K562 (cell line): ENCODE data around the gene LRRC51. TPM values are rescaled to one million over a fixed set of nuclear protein-coding genes. Genes with fewer than 3 reads are reported as not detected.

Experiments
- ATAC-seq: fragments of 200-7000 bp; cut with Tn5 transposase; 3 replicates; pipeline ENCODE4 v1.9.1; 2020; ENCODE audit warnings: moderate library complexity
- BruUV-seq: library from RNA; stranded (reverse); fragments of 400-500 nt; replicated peaks from 2 replicates; lab custom pipeline; 2021; lab: Mats Ljungman, UMichigan
- CTCF ChIA-PET: fragments of 300-600 bp; formaldehyde crosslinking; extraction: SDS; loops from one replicate; lab custom pipeline; 2021; ENCODE audit warnings: low intra/inter-chr PET ratio; lab: Yijun Ruan, JAX
- POLR2A ChIA-PET: fragments of 300-600, 350-650 bp; sonication (Branson Sonifier 250); formaldehyde crosslinking; extraction: SDS; loops from one replicate; lab custom pipeline; 2021; ENCODE audit warnings: antibody characterized with exemption, inconsistent platforms; lab: Yijun Ruan, JAX
- DNase-seq, 4 experiments: peaks; one replicate each; pipeline versions ENCODE4 v3.0.0 to v3.0.0-alpha.2; 2011 to 2018; ENCODE audit warnings: low spot score in 3 of 4, mixed read lengths in 3 of 4; ENCODE audit errors: extremely low read depth in 1 of 4
- FAIRE-seq: peaks from 2 replicates; lab custom pipeline; 2011; peaks lifted over from hg19 to GRCh38; lab: Jason Lieb, UNC
- H2AFZ ChIP-seq: 2 replicates; pipeline ENCODE4 v1.6.0; 2011; ENCODE audit warnings: low read depth, low read length, control low read depth, inconsistent platforms
- H3K27ac ChIP-seq: fragments of 200-600 bp; 3 replicates; pipeline ENCODE4 v1.8.0; 2011; ENCODE audit warnings: low read depth, mild to moderate bottlenecking, control low read depth, inconsistent platforms, low read length, moderate library complexity, mixed read lengths; ENCODE audit errors: extremely low read depth
- H3K27me3 ChIP-seq, 2 experiments: fragments of 300-600 bp in 1 of 2; 2 replicates in 1 of 2; 3 replicates in 1 of 2; pipeline versions ENCODE4 v1.6.0 to v1.8.0; 2011; ENCODE audit warnings: inconsistent platforms in 2 of 2, low read length in 2 of 2, mild to moderate bottlenecking in 1 of 2, mixed read lengths in 1 of 2, moderate library complexity in 1 of 2; ENCODE audit not compliant: control insufficient read depth in 2 of 2, insufficient read depth in 2 of 2
- H3K36me3 ChIP-seq: fragments of 300-600 bp; 3 replicates; pipeline ENCODE4 v1.8.0; 2011; ENCODE audit warnings: mild to moderate bottlenecking, low read length, inconsistent platforms; ENCODE audit not compliant: control insufficient read depth, insufficient read depth
- H3K4me1 ChIP-seq, 2 experiments: fragments of 200-600 bp in 1 of 2; replicated peaks in 1 of 2; 2 replicates in 1 of 2; 3 replicates in 1 of 2; pipeline versions ENCODE4 v1.5.1 to v1.8.0; 2011; ENCODE audit warnings: inconsistent platforms in 2 of 2, low read length in 2 of 2, mild to moderate bottlenecking in 1 of 2, mixed read lengths in 1 of 2, moderate library complexity in 1 of 2; ENCODE audit not compliant: control insufficient read depth in 2 of 2, insufficient read depth in 2 of 2
- H3K4me2 ChIP-seq: 2 replicates; pipeline ENCODE4 v1.6.1; 2011; ENCODE audit warnings: low read length, control low read depth, inconsistent platforms, mixed read lengths; ENCODE audit not compliant: insufficient read depth
- H3K4me3 ChIP-seq: fragments of 200-600 bp; sonication (generic), shearing (Covaris generic); 2 replicates; pipeline ENCODE4 v1.5.1; 2016; ENCODE audit warnings: control low read depth, inconsistent platforms
- H3K79me2 ChIP-seq: fragments of 200-600 bp; 3 replicates; pipeline ENCODE4 v1.8.0; 2011; ENCODE audit warnings: low read length, inconsistent platforms; ENCODE audit not compliant: control insufficient read depth, insufficient read depth
- H3K9ac ChIP-seq, 2 experiments: 2 replicates each; pipeline versions ENCODE4 v1.6.0 to v1.6.1; 2011; ENCODE audit warnings: low read depth in 2 of 2, low read length in 2 of 2, control low read depth in 1 of 2, inconsistent platforms in 1 of 2, mild to moderate bottlenecking in 1 of 2, mixed read lengths in 1 of 2; ENCODE audit not compliant: insufficient read depth in 1 of 2
- H3K9me1 ChIP-seq: one replicate; pipeline ENCODE4 v1.6.0; 2011; ENCODE audit warnings: inconsistent platforms, mild to moderate bottlenecking, low read length, moderate library complexity; ENCODE audit not compliant: control insufficient read depth, insufficient read depth
- H3K9me3 ChIP-seq: replicated peaks from 2 replicates; pipeline ENCODE4 v1.5.1; 2011; ENCODE audit warnings: low read depth, low read length, inconsistent platforms; ENCODE audit not compliant: control insufficient read depth, insufficient read depth
- H4K20me1 ChIP-seq: replicated peaks from 2 replicates; pipeline ENCODE4 v1.6.1; 2011; ENCODE audit warnings: low read length, inconsistent platforms, mixed read lengths; ENCODE audit not compliant: control insufficient read depth, insufficient read depth
- FOXP1 ChIP-seq: sonication (generic); formaldehyde crosslinking; IDR thresholded peaks from 2 replicates; pipeline ENCODE4 v1.8.0; 2022; ENCODE audit warnings: mild to moderate bottlenecking, missing genetic modification reagents
- GATA2 ChIP-seq: sonication (generic); formaldehyde crosslinking; IDR thresholded peaks from 2 replicates; pipeline ENCODE4 v1.4.0; 2020; ENCODE audit warnings: mild to moderate bottlenecking, missing genetic modification reagents
- HMG20B ChIP-seq: fragments of 250-450 bp; sonication (Bioruptor Pico); IDR thresholded peaks from 2 replicates; pipeline ENCODE4 v1.5.0; 2021; ENCODE audit warnings: mild to moderate bottlenecking
- HNRNPK ChIP-seq: fragments of 200-400 bp; formaldehyde crosslinking; IDR thresholded peaks from one replicate; pipeline ENCODE4 v1.6.1; 2018; ENCODE audit warnings: mild to moderate bottlenecking, low read depth, low read length; ENCODE audit not compliant: poor library complexity, severe bottlenecking
- KDM5B ChIP-seq: fragments of 200-600 bp; sonication (generic); IDR thresholded peaks from 2 replicates; pipeline ENCODE4 v1.6.1; 2012; ENCODE audit warnings: low read depth, mild to moderate bottlenecking, moderate library complexity, low read length, control low read depth, inconsistent platforms; ENCODE audit not compliant: insufficient replicate concordance
- MCM7 ChIP-seq, 2 experiments: fragments of 450-650 bp; IDR thresholded peaks; 2 replicates each; pipeline ENCODE4 v1.6.1; 2016 to 2018
- MEF2D ChIP-seq: conservative IDR thresholded peaks from 2 replicates; pipeline ENCODE4 v1.6.1; 2016; ENCODE audit warnings: low read depth, missing genetic modification characterization, missing compliant biosample characterization
- POLR3A ChIP-seq: IDR thresholded peaks from 2 replicates; pipeline ENCODE4 v1.6.1; 2011; ENCODE audit warnings: borderline replicate concordance, mild to moderate bottlenecking, moderate library complexity; ENCODE audit not compliant: insufficient read length, insufficient read depth; ENCODE audit errors: extremely low read depth
- PYGO2 ChIP-seq: fragments of 450-650 bp; IDR thresholded peaks from 2 replicates; pipeline ENCODE4 v1.6.1; 2016; ENCODE audit warnings: mild to moderate bottlenecking, missing genetic modification characterization, moderate library complexity, missing compliant biosample characterization
- RBFOX2 ChIP-seq: fragments of 200-400 bp; formaldehyde crosslinking; IDR thresholded peaks from 2 replicates; pipeline ENCODE4 v1.6.1; 2017; ENCODE audit warnings: low read depth, mild to moderate bottlenecking, low read length, moderate library complexity
- SRSF3 ChIP-seq: fragments of 200-400 bp; formaldehyde crosslinking; IDR thresholded peaks from 2 replicates; pipeline ENCODE4 v1.6.1; 2016; ENCODE audit warnings: mild to moderate bottlenecking, low read length, moderate library complexity; ENCODE audit not compliant: insufficient read depth
- TAF7 ChIP-seq: fragments of 450-650 bp; IDR thresholded peaks from 2 replicates; pipeline ENCODE4 v1.6.1; 2016; ENCODE audit warnings: missing genetic modification characterization, missing compliant biosample characterization
- ZNF146 ChIP-seq: IDR thresholded peaks from one replicate; pipeline ENCODE4 v1.6.1; 2018; ENCODE audit warnings: missing compliant biosample characterization; ENCODE audit not compliant: unreplicated experiment
- ZNF707 ChIP-seq: fragments of 250-450 bp; sonication (Bioruptor Pico); conservative IDR thresholded peaks from 2 replicates; pipeline ENCODE4 v1.8.0; 2022; ENCODE audit warnings: inconsistent platforms, mild to moderate bottlenecking, moderate library complexity
- WGBS: fragments of 100-300 bp; shearing (Covaris generic); methylation state at CpG from one replicate; pipeline ENCODE4 v1.1.6; 2016; ENCODE audit warnings: low coverage, mixed read lengths; ENCODE audit not compliant: insufficient coverage; ENCODE audit errors: missing lambda C conversion rate; 5-methylcytosine and 5-hydroxymethylcytosine counted together
- in situ Hi-C: fragments of 300-500 bp; cut with MboI; formaldehyde crosslinking; loops from 4 replicates; pipeline ENCODE4 v1.15.0; 2018; ENCODE audit warnings: inconsistent platforms, mixed read lengths
- intact Hi-C: fragments of 100-400 bp; cut with micrococcal nuclease; formaldehyde crosslinking; loops from 2 replicates; pipeline ENCODE4 v1.14.2; 2022
- polyA plus RNA-seq, 8 experiments: library from polyadenylated mRNA; depleted of rRNA in 4 of 8; stranded (reverse) in 5 of 8; unstranded in 3 of 8; fragments of >200 nt; fragmentation: Nextera tagmentation in 2 of 8; fragmentation: Illumina TruSeq in 1 of 8; extraction: Ambion mirVana in 2 of 8; extraction: Trizol in 1 of 8; gene quantifications; 2 replicates each; pipeline versions ENCODE4 v1.2.1 to v1.2.3, GENCODE V29; 2011 to 2014; ENCODE audit warnings: inconsistent platforms in 1 of 8, missing spikeins in 1 of 8
- total RNA-seq, 7 experiments: library from RNA; depleted of rRNA in 6 of 7; stranded (reverse); fragments of >200 nt in 6 of 7; fragmentation: Illumina TruSeq in 2 of 7; extraction: Trizol in 2 of 7; gene quantifications; 2 replicates each; pipeline versions ENCODE4 v1.2.1 to v1.2.3, GENCODE V29; 2011 to 2021; ENCODE audit warnings: low replicate concordance in 1 of 7
- TF ChIP-seq, protein P1 (sequence below), 2 experiments: fragments of 150-350 bp in 1 of 2; IDR thresholded peaks; 2 replicates each; pipeline ENCODE4 v1.6.1; 2012 to 2016; ENCODE audit warnings: low read depth in 2 of 2, low read length in 2 of 2, mild to moderate bottlenecking in 1 of 2, moderate library complexity in 1 of 2

The LRRC51 gene
- total and polyA plus RNA-seq, 9 of the 15 experiments (the other 6 are each of a cell fraction or from before 2014, with no cell fraction given) = 4.7 to 10.6 (median 5.6) TPM

DNA sequence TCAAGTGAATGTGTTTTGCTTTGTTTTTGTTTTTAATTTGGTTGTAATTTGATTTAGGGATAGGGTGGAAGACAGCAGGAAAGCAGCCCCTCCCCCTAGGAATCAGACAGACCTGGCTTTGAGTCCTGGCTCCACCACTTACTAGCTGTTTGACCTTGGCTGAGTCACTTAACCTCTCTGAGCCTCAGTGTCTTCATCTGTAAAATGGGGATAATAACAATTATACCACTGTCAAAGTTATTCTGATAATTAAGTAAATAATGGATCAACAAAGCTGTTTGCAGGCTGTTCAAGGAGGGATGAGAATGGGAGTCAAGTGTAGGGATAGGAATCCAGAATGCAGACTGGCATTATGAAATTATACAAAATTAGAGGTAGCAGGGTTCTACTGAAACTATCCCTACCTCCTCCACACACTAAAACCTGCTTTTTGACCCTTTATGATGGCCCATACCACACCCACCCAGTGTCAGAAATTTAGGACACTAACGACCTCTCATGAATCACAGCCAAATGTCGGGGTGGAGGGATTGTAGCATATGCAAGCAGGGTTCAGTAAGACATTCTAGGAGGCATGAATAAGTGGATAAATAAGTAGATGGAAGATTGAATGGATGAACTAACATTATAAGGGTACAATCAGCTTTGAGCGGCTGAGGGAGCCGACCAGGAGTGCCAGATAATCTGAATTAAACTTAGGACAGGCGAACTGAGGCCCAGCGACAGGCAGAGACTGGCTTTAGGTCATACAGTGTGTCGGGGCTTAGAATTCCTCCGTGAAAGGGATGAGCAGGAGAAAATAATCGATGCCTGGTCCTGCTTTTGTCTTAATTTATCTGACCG, 30.9 kb downstream of the LRRC51 start (continued):
- TF ChIP-seq TAF7 (0 out of 2 replicates have a peak, but pooled peaks have one; percentile 2), HMG20B (no peak), MCM7 (IDR thresholded peaks at IDR 0.05) (no peak), MEF2D (tag) (no peak)

DNA sequence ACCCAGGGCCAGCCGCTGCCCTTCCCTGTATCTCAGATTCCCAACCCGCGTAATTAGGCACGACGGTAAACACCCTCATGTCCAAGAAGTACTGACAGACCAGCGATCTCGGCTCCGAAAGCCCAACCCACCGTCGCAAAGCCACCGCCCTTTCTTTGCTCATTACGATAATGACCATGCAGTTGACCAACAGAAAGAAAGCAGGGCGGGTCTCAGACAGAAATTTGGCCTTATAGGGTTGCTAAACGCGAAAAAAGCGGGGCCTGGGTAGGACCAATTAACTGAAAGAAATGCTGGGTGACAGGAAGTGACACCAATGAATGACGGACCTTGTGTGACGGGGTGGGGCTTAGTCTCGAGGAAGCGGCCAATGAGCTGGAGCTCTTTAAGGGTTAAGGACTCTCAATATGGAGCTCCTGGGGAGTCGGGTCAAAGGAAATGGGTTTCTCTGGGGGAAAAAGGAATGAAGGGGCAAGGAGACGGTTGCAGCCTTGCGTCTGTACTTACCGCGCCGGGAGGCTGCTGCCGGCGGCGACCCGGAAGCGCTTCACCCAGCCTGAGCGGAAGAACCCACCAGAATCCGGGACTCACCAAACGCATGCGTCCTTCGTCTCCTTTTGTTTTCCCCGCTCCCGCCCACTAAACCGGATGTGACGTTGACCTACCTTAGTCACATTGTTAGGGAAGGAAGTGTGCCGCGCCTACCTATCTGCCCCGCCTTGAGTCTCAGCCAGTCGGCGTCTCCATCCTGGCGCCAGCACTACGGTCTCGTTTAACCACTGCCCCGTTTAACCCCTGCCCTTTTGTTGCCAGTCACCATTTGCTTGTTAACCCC, 31.7 kb downstream of the LRRC51 start, which contains the start of gene ANAPC15:
Gene ANAPC15, minus strand, starts transcription at position 553 of the 835 bp plus-strand sequence. CDS start 1,419 bp downstream, outside the sequence.
- CTCF ChIA-PET = no interaction called here
- H4K20me1 ChIP-seq = no peaks in the 10 kb centered on the region
- no TSS peak for BruUV-seq
- POLR2A ChIA-PET = interaction anchor here (0.5 to 2.5 kb wide), 17 partner anchors 8 to 326 kb away, joined by 3 to 14 read pairs (median 4); partner anchors contain the start of genes RNF121 and XNDC1N
- no peaks in the 10 kb centered on the region for H3K9me1 ChIP-seq
- DNase-seq (peak; percentile 86 to 99 (median 91)), FAIRE-seq (peak; percentile 100), ATAC-seq (peak; percentile 96)
- peak within 1 kb of the TSS; percentile 97 for H3K27ac ChIP-seq
- WGBS = under 1% methylated on average over 49 of the region's 49 CpGs
- peak within 1 kb of the TSS; percentile 53 for H3K4me3 ChIP-seq
- H3K4me1 ChIP-seq = peaks cover 6 to 28% of the 10 kb centered on the region in 2 experiments
- H3K9me3 ChIP-seq = no peaks in the 10 kb centered on the region
- peaks cover 17% of the 10 kb centered on the region; the same call in 2 of the 3 replicates for H3K36me3 ChIP-seq
- peak within 1 kb of the TSS; percentile 96 for H3K4me2 ChIP-seq
- H3K79me2 ChIP-seq = peaks cover 3% of the 10 kb centered on the region; the same call in 1 of the 3 replicates
- H2AFZ ChIP-seq = peak within 1 kb of the TSS; percentile 94
- peak within 1 kb of the TSS; percentile 93 to 95 for H3K9ac ChIP-seq
- in situ Hi-C loops (no loop called here), intact Hi-C loops (loop anchor here (1.0 kb wide), 1 partner anchor 32 kb away; the partner anchor contains the start of genes LRRC51 and NUMA1)
- H3K27me3 ChIP-seq = no peaks in the 10 kb centered on the region
- TF ChIP-seq KDM5B (peak; percentile 87), FOXP1 (CRISPR knock-in tag) (0 out of 2 replicates have a peak, but pooled peaks have one; percentile 60), RBFOX2 (peak; percentile 92), GATA2 (CRISPR knock-in tag) (no peak), POLR3A (no peak), HNRNPK (no peak), ZNF146 (CRISPR knock-in tag) (no peak), SRSF3 (no peak), PYGO2 (tag) (no peak), ZNF707 (no peak)
- TF ChIP-seq, protein P1, sequence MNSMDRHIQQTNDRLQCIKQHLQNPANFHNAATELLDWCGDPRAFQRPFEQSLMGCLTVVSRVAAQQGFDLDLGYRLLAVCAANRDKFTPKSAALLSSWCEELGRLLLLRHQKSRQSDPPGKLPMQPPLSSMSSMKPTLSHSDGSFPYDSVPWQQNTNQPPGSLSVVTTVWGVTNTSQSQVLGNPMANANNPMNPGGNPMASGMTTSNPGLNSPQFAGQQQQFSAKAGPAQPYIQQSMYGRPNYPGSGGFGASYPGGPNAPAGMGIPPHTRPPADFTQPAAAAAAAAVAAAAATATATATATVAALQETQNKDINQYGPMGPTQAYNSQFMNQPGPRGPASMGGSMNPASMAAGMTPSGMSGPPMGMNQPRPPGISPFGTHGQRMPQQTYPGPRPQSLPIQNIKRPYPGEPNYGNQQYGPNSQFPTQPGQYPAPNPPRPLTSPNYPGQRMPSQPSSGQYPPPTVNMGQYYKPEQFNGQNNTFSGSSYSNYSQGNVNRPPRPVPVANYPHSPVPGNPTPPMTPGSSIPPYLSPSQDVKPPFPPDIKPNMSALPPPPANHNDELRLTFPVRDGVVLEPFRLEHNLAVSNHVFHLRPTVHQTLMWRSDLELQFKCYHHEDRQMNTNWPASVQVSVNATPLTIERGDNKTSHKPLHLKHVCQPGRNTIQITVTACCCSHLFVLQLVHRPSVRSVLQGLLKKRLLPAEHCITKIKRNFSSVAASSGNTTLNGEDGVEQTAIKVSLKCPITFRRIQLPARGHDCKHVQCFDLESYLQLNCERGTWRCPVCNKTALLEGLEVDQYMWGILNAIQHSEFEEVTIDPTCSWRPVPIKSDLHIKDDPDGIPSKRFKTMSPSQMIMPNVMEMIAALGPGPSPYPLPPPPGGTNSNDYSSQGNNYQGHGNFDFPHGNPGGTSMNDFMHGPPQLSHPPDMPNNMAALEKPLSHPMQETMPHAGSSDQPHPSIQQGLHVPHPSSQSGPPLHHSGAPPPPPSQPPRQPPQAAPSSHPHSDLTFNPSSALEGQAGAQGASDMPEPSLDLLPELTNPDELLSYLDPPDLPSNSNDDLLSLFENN (IDR thresholded peaks at IDR 0.05; ENCODE audit: low read depth in 2 of 2, low read length in 2 of 2) = peak in 1 of 2 experiments; percentile 53; a peak in 1 of 4 replicates
